NCI-H69 (cell line): ENCODE data around the gene ARL6.

Experiments used
- DNase-seq: peaks from one replicate; lab custom pipeline; 2025; lab: John Stamatoyannopoulos, UW

ARL6 gene, protein sequence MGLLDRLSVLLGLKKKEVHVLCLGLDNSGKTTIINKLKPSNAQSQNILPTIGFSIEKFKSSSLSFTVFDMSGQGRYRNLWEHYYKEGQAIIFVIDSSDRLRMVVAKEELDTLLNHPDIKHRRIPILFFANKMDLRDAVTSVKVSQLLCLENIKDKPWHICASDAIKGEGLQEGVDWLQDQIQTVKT

DNA sequence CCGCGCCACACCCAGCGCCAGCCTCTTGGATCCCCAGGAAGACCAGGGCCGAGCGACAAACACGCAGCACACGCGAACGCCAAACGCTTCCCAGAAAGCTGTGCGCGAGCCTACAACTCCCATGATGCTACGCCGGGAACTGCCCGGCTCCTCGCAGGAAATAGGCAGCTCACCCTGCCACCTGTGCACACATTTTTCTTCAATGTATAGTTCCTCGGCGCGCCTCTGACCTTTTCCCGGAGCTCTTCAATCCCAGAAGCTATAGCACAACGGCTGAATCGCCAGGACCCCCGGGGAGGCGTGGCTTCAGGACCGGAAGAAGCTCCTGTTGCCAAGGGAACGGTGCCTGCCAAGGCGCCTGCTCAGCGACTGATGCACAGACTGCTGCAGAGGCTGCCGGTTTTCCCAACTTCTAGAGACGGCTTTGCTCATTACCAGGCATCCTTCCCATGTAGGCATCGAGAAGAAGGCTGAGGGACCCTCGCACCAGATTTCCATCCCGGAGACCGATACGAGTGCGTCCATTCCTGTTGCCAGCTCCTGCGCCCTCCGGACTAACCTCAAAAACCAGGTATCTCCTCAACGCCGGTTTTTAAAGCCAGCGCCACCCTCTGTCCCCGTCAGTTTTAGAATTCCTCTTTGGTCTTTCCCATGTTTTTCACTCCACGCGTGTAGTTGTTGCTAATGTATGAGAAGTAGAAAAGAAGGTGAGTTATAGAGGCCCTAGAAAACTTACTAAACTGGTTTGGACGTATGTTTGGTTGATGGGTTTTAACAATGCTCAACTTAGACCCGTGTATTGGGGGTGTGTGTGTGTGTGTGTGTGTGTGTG lies at the start of gene ARL6:
ARL6 (plus strand) TSS at position 352 of the 832 bp plus-strand sequence. CDS start 3,350 bp downstream, outside the sequence.
- DNase-seq, result peak; percentile 96

DNA sequence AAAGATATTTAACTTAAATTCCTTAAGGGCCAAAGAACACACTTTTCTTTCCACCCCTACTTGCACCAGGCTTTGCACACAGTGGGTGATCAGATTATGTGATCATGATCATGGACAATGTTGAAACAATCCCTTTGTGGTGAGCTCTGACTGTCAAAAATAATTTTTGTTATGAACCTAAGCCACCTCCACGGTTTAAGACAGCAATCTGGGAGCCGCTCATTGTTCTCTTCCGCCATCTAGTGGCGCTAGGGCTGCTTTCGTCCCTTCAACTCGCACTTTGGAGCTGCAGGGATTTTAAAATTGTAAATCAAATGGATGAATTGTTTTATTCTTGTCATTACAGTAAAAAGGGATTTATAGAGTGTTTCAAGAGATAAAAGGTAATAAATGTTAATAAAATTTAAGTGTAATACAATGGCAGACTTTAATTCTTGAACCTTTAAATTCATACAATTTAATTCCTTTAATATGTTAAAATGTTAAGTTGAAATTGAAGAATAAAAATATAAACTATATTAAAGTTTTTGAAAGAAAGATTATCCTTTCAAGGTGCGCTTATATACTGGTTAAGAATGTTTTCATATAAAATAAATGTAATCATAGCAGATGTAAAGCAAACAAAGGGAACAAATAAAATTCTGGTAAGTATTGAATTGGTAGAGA lies 45.3 kb upstream of the ARL6 start:
- DNase-seq, result peak; percentile 84

DNA sequence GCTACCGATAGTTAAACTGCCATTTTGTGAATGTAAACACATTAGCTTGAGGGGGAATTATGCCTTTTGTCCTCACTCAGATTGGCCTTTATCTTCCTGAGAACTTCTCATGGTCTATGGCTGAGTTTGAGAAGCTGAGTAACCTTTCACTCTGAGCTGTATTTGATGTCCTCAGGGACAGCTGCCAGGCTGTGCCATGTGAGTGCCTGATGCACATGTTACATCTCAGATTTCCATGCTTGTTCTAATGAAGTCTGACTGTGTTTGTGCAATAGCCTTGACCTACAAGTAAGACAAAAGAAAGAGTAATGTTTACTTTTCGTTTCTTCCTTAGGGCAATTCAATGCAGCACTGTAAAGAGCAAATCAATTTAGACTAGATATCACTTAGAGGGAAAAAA lies 44.1 kb upstream of the ARL6 start:
- peak; percentile 95 for DNase-seq

GRCh38 chr3:97721446-97721845 lies 43.1 kb upstream of the ARL6 start:
- DNase-seq, result peak; percentile 51

DNA sequence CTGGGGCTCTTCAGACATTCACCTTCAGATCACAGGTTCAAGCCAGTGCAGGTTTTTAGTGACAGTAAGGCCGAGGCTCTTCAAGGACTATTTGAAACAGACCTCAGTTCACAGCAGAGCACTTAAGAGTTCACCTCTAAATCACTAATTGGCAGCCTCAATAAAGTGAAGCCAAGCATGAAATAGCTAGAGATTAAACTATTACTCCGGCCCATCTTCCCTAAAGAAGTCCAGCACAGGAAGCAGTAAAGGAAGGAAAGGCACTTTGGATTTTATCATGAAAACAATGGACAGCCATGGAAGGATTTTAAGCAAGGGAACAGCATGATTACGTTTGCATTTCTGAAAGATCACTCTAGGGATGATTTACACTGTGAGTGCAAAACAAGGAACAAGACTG lies 27.6 kb upstream of the ARL6 start:
- DNase-seq, result peak; percentile 83

DNA sequence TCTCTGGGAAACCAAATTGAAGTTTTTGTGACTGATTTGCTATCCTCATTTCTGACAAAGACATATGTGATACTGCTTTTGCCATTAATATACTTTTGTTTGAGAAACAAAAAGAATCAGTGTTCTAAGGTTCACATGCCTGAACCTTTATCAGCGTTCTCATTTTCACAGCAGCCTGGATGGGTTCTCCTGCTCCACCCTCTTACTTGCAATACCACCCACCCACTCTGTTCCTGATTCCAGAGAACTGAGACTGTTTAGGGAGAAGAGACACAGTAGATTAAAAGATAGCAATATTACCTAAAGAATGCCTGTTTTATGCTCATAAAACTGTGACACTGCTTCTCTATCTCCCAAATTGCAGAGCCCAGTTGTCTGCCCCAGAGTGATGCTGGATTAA lies 25.8 kb upstream of the ARL6 start:
- DNase-seq, result no peak

GRCh38 chr3:97742036-97742435 lies 22.5 kb upstream of the ARL6 start:
- no peak for DNase-seq

DNA sequence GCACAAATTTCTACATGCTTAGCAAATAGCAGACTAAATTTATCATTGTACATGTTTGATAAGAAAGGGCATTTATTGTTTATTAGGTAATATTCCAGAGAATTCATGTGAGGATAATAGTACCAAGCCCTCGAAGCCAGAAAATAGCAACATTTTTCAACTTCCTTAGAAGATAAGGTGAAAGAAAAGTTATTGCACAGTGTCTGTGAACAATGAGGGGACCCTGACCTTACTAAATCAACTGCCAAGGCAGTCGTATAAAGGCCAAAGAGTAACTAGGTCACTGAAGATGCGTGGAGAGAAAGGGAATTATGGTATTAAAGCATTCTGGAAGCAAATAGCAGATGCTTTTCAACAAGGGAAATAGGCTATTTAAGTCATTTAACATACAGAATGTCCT lies 20.3 kb upstream of the ARL6 start:
- DNase-seq, result no peak

- peak; percentile 70 for DNase-seq
Observed at GRCh38 chr3:97763586-97764406, 762 bp upstream of the ARL6 start.

GRCh38 chr3:97765336-97765735 lies 778 bp downstream of the ARL6 start:
- no peak for DNase-seq

DNA sequence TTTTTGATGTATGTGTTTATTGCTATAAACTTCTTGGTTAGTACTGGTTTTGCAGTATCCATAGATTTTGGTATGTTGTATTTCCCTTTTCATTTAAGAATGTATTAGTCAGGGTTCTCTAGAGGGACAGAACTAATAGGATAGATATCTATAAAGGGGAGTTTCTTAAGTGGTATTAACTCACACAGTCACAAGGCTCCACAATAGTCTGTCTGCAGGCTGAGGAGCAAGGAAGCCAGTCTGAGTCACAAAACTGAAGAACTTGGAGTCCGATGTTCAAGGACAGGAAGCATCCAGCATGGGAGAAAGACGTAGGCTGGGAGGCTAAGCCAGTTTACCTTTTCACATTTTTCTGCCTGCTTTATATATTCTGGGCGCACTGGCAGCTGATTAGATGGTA lies 8.4 kb downstream of the ARL6 start:
- no peak for DNase-seq

DNA sequence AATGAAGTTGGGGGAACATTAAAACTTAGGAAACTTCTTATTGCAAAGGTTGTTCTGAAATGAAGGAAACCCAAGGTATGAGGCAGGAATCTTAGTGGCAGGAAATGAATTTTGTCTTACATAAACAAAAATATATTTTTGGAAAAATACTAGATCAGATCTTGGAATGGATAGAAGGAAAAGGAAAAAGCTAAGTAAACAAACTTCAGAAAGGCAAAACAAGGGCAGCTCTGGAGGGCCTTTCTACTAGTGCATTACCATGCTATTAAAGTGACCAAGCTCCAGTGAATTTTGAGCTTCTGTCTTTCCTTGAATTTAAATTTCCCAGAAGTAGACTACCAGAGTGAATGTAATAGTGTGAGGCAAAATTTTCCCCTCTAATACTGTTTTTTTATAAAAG lies 13.6 kb downstream of the ARL6 start:
- DNase-seq, result no peak

- peak; percentile 66 for DNase-seq
Observed at GRCh38 chr3:97793420-97794019, 29.0 kb downstream of the ARL6 start.

DNA sequence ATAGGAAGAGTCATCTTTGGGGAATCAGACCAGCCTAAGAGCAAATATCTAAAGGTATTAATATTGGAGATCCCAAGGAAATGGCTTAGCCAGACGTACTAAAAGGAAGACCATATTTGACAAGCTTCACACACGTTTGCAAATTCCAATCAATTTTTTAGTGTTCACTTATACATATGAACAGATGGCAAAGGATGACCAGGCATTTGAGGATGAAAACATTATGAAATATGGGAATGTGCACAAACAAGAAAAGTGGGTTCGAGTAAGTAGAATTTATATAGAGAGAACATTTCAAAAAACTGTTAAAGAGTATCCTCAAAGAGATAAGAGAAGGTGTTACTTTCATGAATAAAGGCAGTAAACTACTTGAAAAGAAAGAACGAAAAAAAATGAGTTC lies 31.4 kb downstream of the ARL6 start:
- DNase-seq, result no peak

DNA sequence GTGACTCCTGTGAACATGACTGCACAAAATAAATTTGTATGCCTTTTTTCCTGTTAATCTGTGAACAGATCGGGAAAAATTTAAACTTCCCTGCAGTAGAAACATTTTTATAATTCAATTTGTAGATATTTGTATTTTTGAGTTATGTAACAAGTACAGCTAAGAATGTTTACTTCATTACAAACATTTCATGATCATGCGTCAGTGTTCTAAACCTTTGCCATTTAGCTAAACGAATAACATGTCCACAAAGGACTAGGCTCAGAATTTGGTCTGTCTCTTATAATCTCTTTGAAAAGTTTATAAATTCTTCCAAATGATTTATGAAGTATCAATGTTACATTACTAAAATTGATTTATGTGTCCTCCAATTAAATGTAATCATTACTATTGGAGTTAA lies 39.9 kb downstream of the ARL6 start:
- DNase-seq, result no peak

GRCh38 chr3:97810779-97811390 lies 46.3 kb downstream of the ARL6 start:
- peak; percentile 60 for DNase-seq

DNA sequence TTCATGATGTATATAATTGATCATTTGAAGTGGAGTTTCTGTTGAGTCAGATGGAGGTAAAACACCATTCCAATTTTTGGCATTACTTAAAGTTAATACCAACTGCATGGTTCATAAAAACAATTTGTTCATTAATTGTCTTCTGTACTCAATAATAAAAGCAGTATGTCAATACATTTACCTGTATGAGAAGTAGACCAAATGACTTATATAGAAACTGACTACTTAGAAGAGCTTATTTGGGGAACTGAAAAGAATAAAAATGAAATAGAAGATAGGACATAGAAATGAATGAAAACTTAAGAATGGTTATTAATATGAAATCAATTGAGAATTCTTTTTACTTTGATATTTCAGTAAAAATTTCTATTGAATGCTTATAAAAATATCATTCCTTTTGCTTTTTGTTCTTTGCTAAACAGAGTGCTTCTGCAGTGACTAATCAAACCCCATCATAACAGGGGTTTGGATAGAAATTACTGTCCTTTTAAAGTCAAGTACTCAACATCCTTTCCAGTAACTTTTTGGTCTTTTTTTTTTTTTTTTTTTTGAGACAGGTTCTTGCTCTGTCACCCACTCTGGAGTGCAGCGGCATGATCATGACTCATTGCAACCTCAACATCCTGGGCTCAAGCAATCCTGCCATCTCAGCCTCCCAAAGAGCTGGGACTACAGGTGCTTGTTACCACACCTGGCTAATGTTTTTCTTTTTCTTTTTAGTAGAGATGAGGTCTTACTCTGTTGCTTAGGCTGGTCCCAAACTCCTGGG lies 50.8 kb downstream of the ARL6 start:
- DNase-seq, result peak; percentile 34

GRCh38 chr3:97816811-97817210 lies 52.3 kb downstream of the ARL6 start:
- DNase-seq, result peak; percentile 33

DNA sequence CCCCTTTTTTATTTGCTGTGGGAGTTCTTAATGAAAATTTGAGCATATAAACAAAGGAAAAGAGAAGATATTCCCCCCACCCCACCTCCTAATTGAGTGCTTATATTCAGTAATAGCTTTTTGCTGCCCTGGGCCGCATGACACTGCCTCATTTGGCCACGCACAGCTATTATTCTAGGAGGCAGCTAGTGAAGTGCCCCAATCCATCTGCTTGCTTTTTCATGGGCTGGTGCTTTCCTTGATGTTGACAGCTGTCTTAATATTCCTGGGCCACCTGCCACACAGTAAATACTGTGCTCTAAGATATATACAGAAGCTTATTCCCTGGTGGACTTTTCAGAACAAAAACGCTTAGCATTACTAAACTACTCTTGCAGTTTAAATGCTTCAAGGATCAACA lies 53.4 kb downstream of the ARL6 start:
- DNase-seq, result peak; percentile 96

- peak; percentile 39 for DNase-seq
Observed at GRCh38 chr3:97820780-97821179, 56.2 kb downstream of the ARL6 start.
